ENCODE measurements around the gene LRBA.
A peak's percentile ranks its signal among the peaks of the same experiment; 100 is the strongest.
"Not testable (repeated sequence)": the region's sequence is repeated elsewhere in the genome, so short reads cannot be mapped to it uniquely, and the experiment has no call there.

The LRBA gene

DNA sequence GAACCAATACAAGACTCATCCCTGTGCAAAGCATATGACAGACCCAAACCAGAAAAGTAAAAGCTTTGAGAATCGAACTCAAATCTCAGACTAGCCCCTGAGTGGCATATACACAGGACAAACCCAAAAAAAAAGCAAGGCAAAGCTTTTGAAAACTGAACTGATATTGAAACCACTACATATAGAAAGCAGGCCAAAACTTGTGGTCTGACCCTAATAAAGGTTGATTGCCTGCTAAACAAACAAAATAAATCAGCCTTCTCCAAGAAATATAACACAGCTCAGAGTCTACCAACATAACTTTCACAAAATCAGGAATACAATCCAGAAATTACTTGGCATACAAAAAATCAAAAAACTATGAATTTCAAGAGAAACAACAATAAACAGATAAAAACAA is 40.3 kb downstream of the LRBA start:
- DNase-seq (ENCODE audit: low spot score), result no peak

GRCh38 chr4:150974252-150974640 is 40.8 kb downstream of the LRBA start:
- no peak for DNase-seq (ENCODE audit: low spot score)

DNA sequence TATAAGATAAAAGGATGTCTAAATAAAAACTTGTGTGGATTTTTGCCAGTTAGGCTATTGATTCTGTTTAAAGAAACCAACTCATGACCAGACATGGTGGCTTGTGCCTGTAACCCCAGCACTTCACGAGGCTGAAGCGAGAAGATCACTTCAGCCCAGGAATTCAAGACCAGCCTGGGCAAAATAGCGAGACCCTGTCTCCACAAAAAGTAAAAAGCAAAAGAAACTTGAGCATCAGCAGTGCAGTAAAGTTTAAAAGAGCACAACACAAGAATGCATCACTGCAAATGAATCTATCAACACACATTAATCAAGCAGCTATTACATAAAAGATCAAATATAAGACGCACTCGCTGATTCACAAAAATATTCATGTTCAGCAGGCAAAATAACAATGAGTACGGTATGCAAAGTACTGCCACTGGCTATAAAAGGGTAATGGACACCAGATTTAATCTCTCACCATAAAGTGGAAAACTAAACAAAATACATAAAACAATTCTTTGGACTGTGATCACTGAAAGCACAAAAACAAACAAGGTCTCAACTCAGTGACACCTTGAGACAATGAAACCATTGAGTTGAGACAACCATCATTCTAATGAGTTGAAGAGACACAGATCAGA is 41.3 kb downstream of the LRBA start:
- DNase-seq (ENCODE audit: low spot score), result no peak

DNA sequence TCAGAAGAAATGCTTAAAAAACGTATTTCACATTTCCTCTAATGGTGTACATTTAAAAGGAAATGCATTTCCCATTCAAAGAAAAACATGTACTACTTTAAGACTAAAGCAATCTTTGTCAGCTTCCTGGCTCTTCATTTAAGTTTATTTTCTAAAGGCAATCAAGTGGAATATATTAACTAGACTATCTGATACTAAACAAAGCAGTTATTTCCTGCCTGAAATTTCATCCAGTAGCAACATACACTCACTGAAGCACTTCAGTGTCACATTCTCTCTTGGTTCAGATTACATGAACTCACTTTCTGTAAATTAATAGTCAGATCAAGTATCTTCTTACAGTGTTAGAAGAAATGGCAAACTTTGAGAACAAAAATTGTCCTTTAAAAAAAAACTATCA is 42.5 kb downstream of the LRBA start:
- DNase-seq (ENCODE audit: low spot score), result no peak

- DNase-seq (ENCODE audit: low spot score), result no peak
These were observed 43.2 kb downstream of the LRBA start for GRCh38 chr4:150971901-150972300.

- no peak for DNase-seq (ENCODE audit: low spot score)
These were observed 44.4 kb downstream of the LRBA start for GRCh38 chr4:150970685-150971151.

DNA sequence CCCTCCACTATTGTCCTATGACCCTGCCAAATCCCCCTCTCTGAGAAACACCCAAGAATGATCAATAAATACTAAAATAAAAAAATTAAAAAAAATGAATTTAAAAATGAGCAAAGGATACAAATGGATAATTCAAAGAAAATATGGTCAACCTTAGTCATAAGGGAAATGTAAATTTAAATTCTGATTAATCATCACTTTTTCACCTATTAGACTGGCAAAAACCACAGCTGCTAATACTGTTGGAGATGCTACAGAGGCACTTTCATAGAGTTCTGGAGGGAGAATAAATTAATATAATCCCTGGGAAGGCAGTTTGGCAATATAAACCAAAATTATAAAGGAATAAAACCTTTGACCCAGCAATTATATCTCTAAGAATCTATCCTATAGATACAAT is 50.3 kb downstream of the LRBA start:
- DNase-seq (ENCODE audit: low spot score), result no peak

- DNase-seq (ENCODE audit: low spot score), result not testable (repeated sequence)
These were observed 51.3 kb downstream of the LRBA start for GRCh38 chr4:150963602-150964345.

DNA sequence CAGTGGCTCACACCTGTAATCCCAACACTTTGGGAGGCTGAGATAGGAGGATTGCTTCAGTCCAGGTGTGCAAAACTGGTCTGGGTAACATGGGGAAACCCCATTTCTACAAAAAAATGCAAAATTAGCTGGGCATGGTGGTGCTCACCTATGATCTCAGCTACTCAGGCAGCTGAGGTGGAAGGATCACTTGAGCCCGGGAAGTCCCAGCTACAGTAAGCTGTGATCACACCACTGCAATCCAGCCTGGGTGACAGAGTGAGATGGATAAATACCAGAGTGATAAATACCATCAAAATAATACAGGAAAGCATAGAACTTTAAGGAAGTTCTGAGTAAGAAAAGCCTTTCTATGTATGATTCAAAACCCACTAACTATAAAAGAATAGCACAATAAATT is 52.8 kb downstream of the LRBA start:
- no peak for DNase-seq (ENCODE audit: low spot score)

GRCh38 chr4:150961566-150961965 is 53.5 kb downstream of the LRBA start:
- no peak for DNase-seq (ENCODE audit: low spot score)

GRCh38 chr4:150960818-150961217 is 54.3 kb downstream of the LRBA start:
- peak; percentile 40 for DNase-seq (ENCODE audit: low spot score)

DNA sequence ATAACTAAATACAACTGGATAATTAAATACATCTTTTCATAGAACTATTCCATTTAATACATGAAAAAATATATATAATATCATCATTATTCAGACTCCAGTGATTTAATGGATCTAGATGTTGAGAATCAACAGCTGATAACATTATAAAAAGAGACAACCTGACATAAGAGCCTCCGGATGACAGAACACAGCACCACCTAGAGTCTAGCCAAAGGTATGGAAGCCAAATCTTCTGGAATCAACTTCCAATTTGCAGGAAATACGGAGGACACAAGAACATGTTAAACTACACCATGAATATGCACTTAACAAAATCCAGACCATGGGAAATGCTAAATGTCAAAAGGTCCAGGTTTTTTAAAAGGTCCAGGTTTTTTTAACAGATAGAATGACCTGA is 55.0 kb downstream of the LRBA start:
- DNase-seq (ENCODE audit: low spot score), result no peak

- DNase-seq (ENCODE audit: low spot score), result not testable (repeated sequence)
These were observed 57.1 kb downstream of the LRBA start for GRCh38 chr4:150957981-150958380.

DNA sequence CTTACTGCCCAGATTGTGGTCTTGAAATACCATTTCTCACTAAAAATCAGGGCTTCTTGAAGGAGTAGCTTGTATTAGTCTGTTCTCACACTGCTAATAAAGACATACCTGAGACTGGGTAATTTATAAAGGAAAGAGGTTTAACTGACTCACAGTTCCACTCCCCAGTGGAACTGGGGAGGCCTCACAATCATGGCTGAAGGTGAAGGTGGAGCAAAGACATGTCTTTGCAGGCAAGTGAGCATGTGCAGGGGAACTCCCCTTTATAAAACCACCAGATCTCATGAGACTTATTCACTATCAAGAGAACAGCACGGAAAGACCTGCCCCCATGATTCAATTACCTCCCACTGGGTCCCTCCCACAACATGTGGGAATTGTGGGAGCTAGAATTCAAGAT is 58.0 kb downstream of the LRBA start:
- DNase-seq (ENCODE audit: low spot score), result not testable (repeated sequence)

DNA sequence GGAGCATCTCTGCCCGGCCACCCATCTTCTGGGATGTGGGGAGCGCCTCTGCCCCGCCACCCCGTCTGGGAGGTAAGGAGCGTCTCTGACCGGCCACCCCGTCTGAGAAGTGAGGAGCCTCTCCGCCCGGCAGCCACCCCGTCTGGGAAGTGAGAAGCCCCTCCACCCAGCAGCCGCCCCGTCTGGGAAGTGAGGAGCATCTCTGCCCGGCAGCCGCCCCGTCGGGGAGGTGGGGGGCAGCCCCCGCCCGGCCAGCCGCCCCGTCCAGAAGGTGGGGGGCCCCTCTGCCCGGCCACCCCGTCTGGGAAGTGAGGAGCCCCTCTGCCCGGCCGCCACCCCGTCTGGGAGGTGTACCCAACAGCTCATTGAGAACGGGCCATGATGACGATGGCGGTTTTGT is 61.2 kb downstream of the LRBA start:
- DNase-seq (ENCODE audit: low spot score), result not testable (repeated sequence)

DNA sequence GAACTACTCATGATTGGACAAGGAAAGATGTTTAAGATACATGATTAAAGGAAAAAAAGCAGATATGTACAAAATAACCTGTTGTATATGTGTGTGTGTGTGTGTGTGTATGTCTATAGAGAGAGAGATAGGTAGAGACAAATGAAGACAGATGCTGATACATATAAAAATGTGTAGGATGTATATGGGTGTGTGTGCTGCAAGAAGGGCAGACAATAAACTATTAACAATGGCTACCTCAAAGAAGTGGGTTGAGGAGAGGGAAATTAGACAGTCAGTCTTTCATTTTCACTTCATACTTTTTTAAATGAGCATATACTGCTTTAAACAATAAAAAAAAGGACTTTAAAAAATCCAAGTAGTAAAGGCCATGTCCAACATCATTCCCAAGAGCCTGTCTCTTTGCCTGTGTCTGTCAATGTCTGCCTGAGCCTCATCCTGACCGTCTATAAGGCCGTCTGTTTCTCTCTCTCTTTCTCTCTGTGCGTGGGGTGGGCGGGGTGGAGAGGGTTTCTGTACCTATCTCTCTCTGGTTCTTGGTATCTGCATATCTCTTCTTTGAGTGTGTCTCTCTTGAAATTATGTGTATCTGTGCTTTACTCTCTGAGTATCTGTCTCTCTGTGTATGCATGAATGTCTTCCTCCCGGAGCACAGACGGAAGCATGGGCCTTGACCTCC is 62.8 kb downstream of the LRBA start:
- no peak for DNase-seq (ENCODE audit: low spot score)

- DNase-seq (ENCODE audit: low spot score), result no peak
These were observed 64.3 kb downstream of the LRBA start for GRCh38 chr4:150950657-150951288.

DNA sequence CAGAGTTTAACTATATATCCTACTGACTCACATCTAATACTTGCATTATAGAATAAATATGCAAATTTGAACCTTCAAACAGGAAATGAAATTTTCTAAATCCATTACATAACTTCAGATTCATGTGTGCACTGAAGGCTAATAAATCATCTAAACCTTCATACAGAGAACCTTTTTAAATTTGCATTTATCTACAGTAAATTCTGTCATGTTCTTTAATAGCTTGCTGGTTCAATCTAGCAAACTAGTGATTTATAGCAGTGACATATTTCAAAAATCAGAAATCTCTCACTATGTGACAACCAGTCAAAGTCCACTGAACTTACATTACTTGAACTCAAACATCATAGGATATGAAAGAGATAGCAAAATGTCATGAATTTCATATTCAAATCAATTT is 65.1 kb downstream of the LRBA start:
- DNase-seq (ENCODE audit: low spot score), result no peak

- DNase-seq (ENCODE audit: low spot score), result no peak
These were observed 65.7 kb downstream of the LRBA start for GRCh38 chr4:150949342-150949741.

DNA sequence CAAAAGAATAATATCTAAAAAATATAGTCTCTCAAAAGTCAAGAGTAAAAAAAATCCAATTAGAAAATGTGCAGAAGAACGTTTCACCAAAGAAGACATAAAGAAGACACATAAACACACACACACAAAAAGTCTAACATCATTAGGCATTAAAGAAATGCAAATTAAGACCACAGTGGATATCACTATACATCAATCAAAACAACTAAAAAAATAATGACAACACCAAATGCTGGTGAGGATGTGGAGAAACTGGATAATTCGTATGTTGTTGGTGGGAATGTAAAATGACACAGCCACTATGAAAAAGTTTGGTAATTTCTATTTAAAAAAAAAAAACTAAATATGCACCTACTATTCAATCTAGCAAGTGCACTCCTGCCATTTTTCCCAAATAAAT is 66.4 kb downstream of the LRBA start:
- DNase-seq (ENCODE audit: low spot score), result no peak

- DNase-seq (ENCODE audit: low spot score), result no peak
These were observed 67.0 kb downstream of the LRBA start for GRCh38 chr4:150948074-150948473.

GRCh38 chr4:150944660-150945059 is 70.4 kb downstream of the LRBA start:
- DNase-seq (ENCODE audit: low spot score), result no peak

- DNase-seq (ENCODE audit: low spot score), result no peak
These were observed 71.3 kb downstream of the LRBA start for GRCh38 chr4:150943818-150944217.

Data from CD4-positive, alpha-beta T cell treated with Interleukin-2 at 100 ng/mL for 4 hours (primary cell).